ENCODE measurements around the gene SLC16A9.
A peak's percentile ranks its signal among the peaks of the same experiment; 100 is the strongest.
"Not testable (repeated sequence)": the region's sequence is repeated elsewhere in the genome, so short reads cannot be mapped to it uniquely, and the experiment has no call there.

SLC16A9 gene

DNA sequence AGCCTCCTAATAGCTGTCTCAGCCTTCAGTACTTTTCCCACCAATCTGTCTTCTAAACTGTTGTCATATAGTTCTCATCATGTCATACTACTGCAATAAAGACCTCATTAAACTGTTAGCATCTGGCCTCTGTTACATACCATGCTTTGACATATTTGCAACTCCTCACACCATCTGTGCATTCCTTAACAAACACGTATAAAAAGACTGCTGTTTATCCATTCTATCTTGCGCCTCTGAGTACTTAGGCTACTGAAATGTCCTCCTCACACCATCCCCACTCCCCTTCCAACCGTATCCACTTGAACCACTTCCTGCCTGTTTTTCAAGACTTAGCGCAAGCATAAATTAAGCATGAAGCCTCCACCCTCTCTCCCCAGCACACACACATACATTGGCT lies 41.6 kb downstream of the SLC16A9 start:
- Histone ChIP-seq H3K79me2 (ENCODE audit: insufficient read depth, low read length) (no peaks in the 10 kb centered on the region), H3K4me3 (ENCODE audit: low read depth in 1 of 2, low read length in 2 of 2) (no peak overlapping the region), H3K36me3 (ENCODE audit: insufficient read depth, low read length) (no peaks in the 10 kb centered on the region), H3K9me3 (ENCODE audit: insufficient read depth, low read length, severe bottlenecking) (no peaks in the 10 kb centered on the region), H3K4me2 (ENCODE audit: insufficient read depth, low read length) (no peak overlapping the region), H3K4me1 (ENCODE audit: insufficient read depth, low read length) (no peaks in the 10 kb centered on the region), H2AFZ (ENCODE audit: low read depth, low read length) (no peak overlapping the region), H3K27ac (ENCODE audit: low read length) (no peak overlapping the region), H3K9ac (ENCODE audit: low read depth, low read length) (no peak overlapping the region), H3K27me3 (ENCODE audit: insufficient read depth, low read length, poor library complexity) (no peaks in the 10 kb centered on the region), H4K20me1 (ENCODE audit: insufficient read depth, low read length) (no peaks in the 10 kb centered on the region)
- ATAC-seq (ENCODE audit: insufficient read depth, low read depth) = peak; percentile 42; the same call in 2 of the 3 replicates
- DNase-seq = no peak
- TF ChIP-seq EZH2 (IDR thresholded peaks at IDR 0.05; ENCODE audit: borderline replicate concordance, low read depth, low read length, severe bottlenecking) = no peak
- TF ChIP-seq, protein P1, sequence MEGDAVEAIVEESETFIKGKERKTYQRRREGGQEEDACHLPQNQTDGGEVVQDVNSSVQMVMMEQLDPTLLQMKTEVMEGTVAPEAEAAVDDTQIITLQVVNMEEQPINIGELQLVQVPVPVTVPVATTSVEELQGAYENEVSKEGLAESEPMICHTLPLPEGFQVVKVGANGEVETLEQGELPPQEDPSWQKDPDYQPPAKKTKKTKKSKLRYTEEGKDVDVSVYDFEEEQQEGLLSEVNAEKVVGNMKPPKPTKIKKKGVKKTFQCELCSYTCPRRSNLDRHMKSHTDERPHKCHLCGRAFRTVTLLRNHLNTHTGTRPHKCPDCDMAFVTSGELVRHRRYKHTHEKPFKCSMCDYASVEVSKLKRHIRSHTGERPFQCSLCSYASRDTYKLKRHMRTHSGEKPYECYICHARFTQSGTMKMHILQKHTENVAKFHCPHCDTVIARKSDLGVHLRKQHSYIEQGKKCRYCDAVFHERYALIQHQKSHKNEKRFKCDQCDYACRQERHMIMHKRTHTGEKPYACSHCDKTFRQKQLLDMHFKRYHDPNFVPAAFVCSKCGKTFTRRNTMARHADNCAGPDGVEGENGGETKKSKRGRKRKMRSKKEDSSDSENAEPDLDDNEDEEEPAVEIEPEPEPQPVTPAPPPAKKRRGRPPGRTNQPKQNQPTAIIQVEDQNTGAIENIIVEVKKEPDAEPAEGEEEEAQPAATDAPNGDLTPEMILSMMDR (IDR thresholded peaks at IDR 0.05; ENCODE audit: borderline replicate concordance, extremely low read depth, low read length, poor library complexity, severe bottlenecking) = no peak

DNA sequence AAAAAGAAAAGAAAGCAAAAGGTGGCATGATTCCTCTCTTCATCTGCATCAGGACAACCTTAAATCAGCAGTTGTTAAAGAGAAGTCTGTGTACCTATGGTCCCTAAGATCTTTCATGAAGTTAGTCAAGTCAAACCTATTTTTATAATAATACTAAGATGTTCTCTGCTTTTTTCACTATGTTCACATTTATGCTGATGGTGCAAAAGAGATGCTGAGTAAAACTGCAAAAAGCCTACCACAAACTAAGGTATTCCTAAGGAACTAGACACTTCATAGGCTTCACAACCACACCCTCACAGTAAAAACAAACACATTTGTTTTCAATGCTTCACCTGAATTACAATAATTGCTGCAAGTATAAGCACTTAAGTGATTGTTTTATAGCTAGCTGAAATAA lies 43.3 kb downstream of the SLC16A9 start:
- DNase-seq = no peak
- Histone ChIP-seq H3K4me1 (ENCODE audit: insufficient read depth, low read length) (no peaks in the 10 kb centered on the region), H3K4me2 (ENCODE audit: insufficient read depth, low read length) (no peak overlapping the region), H2AFZ (ENCODE audit: low read depth, low read length) (no peak overlapping the region), H3K4me3 (ENCODE audit: low read depth in 1 of 2, low read length in 2 of 2) (no peak overlapping the region), H3K79me2 (ENCODE audit: insufficient read depth, low read length) (no peaks in the 10 kb centered on the region), H4K20me1 (ENCODE audit: insufficient read depth, low read length) (no peaks in the 10 kb centered on the region), H3K27me3 (ENCODE audit: insufficient read depth, low read length, poor library complexity) (no peaks in the 10 kb centered on the region), H3K27ac (ENCODE audit: low read length) (no peak overlapping the region), H3K36me3 (ENCODE audit: insufficient read depth, low read length) (no peaks in the 10 kb centered on the region), H3K9me3 (ENCODE audit: insufficient read depth, low read length, severe bottlenecking) (no peaks in the 10 kb centered on the region), H3K9ac (ENCODE audit: low read depth, low read length) (no peak overlapping the region)
- no peak for TF ChIP-seq EZH2 (IDR thresholded peaks at IDR 0.05; ENCODE audit: borderline replicate concordance, low read depth, low read length, severe bottlenecking)
- TF ChIP-seq, protein P1 (IDR thresholded peaks at IDR 0.05; ENCODE audit: borderline replicate concordance, extremely low read depth, low read length, poor library complexity, severe bottlenecking) = no peak
- ATAC-seq (ENCODE audit: insufficient read depth, low read depth) = no peak

DNA sequence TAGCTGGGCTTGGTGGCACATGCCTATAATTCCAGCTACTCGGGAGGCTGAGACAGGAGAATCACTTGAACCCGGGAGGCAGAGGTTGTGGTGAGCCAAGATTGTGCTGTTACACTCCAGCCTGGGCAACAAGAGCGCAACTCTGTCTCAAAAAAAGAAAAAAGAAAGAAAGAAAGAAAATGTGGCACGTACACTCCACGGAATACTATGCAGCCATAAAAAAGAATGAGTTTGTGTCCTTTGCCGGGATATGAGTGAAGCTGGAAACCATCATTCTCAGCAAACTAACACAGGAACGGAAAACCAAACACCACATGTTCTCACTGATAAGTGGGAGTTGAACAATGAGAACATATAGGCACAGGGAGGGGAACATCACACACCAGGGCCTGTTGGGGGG lies 46.4 kb downstream of the SLC16A9 start:
- not testable (repeated sequence) for H3K27me3 ChIP-seq (ENCODE audit: insufficient read depth, low read length, poor library complexity); DNase-seq; H3K4me2 ChIP-seq (ENCODE audit: insufficient read depth, low read length); H3K36me3 ChIP-seq (ENCODE audit: insufficient read depth, low read length); H3K4me1 ChIP-seq (ENCODE audit: insufficient read depth, low read length); H3K9me3 ChIP-seq (ENCODE audit: insufficient read depth, low read length, severe bottlenecking); H2AFZ ChIP-seq (ENCODE audit: low read depth, low read length); H3K79me2 ChIP-seq (ENCODE audit: insufficient read depth, low read length); H3K27ac ChIP-seq (ENCODE audit: low read length); H4K20me1 ChIP-seq (ENCODE audit: insufficient read depth, low read length); ATAC-seq (ENCODE audit: insufficient read depth, low read depth); H3K4me3 ChIP-seq (ENCODE audit: low read depth in 1 of 2, low read length in 2 of 2); H3K9ac ChIP-seq (ENCODE audit: low read depth, low read length)

DNA sequence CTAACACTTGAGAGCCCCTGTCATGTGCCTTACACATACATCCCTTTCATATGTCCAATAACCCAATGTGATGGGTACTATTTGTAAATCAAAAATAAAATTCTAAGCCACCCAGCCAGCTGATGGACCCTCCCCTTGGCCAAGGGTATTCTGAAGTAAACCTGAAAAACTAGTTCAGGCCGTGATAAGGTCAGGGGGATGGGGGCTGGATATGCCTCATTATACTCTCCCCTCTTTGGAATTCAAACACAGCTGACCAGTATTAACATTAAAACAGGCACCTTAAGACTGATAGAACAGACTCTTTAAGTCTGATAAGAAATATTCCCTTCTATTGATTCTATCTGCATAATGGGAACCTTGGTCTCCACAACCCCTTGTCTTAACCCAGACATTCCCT lies 51.9 kb downstream of the SLC16A9 start:
- H3K9ac ChIP-seq (ENCODE audit: low read depth, low read length) = no peak overlapping the region
- no peak overlapping the region for H3K4me2 ChIP-seq (ENCODE audit: insufficient read depth, low read length)
- TF ChIP-seq, protein P1 (IDR thresholded peaks at IDR 0.05; ENCODE audit: borderline replicate concordance, extremely low read depth, low read length, poor library complexity, severe bottlenecking) = no peak
- TF ChIP-seq EZH2 (IDR thresholded peaks at IDR 0.05; ENCODE audit: borderline replicate concordance, low read depth, low read length, severe bottlenecking) = no peak
- no peaks in the 10 kb centered on the region for H4K20me1 ChIP-seq (ENCODE audit: insufficient read depth, low read length)
- DNase-seq (no peak), ATAC-seq (ENCODE audit: insufficient read depth, low read depth) (no peak)
- peaks cover 12% of the 10 kb centered on the region for H3K4me1 ChIP-seq (ENCODE audit: insufficient read depth, low read length)
- H2AFZ ChIP-seq (ENCODE audit: low read depth, low read length) = no peak overlapping the region
- H3K27me3 ChIP-seq (ENCODE audit: insufficient read depth, low read length, poor library complexity) = no peaks in the 10 kb centered on the region
- H3K27ac ChIP-seq (ENCODE audit: low read length) = no peak overlapping the region
- no peak overlapping the region for H3K4me3 ChIP-seq (ENCODE audit: low read depth in 1 of 2, low read length in 2 of 2)
- no peaks in the 10 kb centered on the region for H3K36me3 ChIP-seq (ENCODE audit: insufficient read depth, low read length)
- H3K79me2 ChIP-seq (ENCODE audit: insufficient read depth, low read length) = no peaks in the 10 kb centered on the region
- no peaks in the 10 kb centered on the region for H3K9me3 ChIP-seq (ENCODE audit: insufficient read depth, low read length, severe bottlenecking)
